ENCODE data around the gene SETD2. TPM values are rescaled to one million over a fixed set of nuclear protein-coding genes. Genes with fewer than 3 reads are reported as not detected.

SETD2 gene
- total RNA-seq, 1 donor from 2014 or later, result 21.3 TPM

GRCh38 chr3:47002171-47003055 lies 161.5 kb downstream of the SETD2 start:
- no peak overlapping the region for H3K4me3 ChIP-seq (ENCODE audit: low read depth, low read length)
- TF ChIP-seq, protein P1, sequence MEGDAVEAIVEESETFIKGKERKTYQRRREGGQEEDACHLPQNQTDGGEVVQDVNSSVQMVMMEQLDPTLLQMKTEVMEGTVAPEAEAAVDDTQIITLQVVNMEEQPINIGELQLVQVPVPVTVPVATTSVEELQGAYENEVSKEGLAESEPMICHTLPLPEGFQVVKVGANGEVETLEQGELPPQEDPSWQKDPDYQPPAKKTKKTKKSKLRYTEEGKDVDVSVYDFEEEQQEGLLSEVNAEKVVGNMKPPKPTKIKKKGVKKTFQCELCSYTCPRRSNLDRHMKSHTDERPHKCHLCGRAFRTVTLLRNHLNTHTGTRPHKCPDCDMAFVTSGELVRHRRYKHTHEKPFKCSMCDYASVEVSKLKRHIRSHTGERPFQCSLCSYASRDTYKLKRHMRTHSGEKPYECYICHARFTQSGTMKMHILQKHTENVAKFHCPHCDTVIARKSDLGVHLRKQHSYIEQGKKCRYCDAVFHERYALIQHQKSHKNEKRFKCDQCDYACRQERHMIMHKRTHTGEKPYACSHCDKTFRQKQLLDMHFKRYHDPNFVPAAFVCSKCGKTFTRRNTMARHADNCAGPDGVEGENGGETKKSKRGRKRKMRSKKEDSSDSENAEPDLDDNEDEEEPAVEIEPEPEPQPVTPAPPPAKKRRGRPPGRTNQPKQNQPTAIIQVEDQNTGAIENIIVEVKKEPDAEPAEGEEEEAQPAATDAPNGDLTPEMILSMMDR (conservative IDR thresholded peaks at IDR 0.05; ENCODE audit: low read depth, low read length), result no peak
- no peak for DNase-seq (ENCODE audit: low read depth)

- TF ChIP-seq, protein P1 (conservative IDR thresholded peaks at IDR 0.05; ENCODE audit: low read depth, low read length), result no peak
- H3K4me3 ChIP-seq (ENCODE audit: low read depth, low read length), result no peak overlapping the region
- no peak for DNase-seq (ENCODE audit: low read depth)
Observed at GRCh38 chr3:47001731-47002170, 162.2 kb downstream of the SETD2 start.

GRCh38 chr3:47000922-47001730 lies 162.8 kb downstream of the SETD2 start:
- no peak for DNase-seq (ENCODE audit: low read depth)
- no peak overlapping the region for H3K4me3 ChIP-seq (ENCODE audit: low read depth, low read length)
- TF ChIP-seq, protein P1 (conservative IDR thresholded peaks at IDR 0.05; ENCODE audit: low read depth, low read length), result no peak

- TF ChIP-seq, protein P1 (conservative IDR thresholded peaks at IDR 0.05; ENCODE audit: low read depth, low read length), result no peak
- no peak overlapping the region for H3K4me3 ChIP-seq (ENCODE audit: low read depth, low read length)
- no peak for DNase-seq (ENCODE audit: low read depth)
Observed at GRCh38 chr3:47000198-47000815, 163.6 kb downstream of the SETD2 start.

- TF ChIP-seq, protein P1 (conservative IDR thresholded peaks at IDR 0.05; ENCODE audit: low read depth, low read length), result no peak
- no peak for DNase-seq (ENCODE audit: low read depth)
Observed at GRCh38 chr3:46999516-47000197, 164.3 kb downstream of the SETD2 start.

DNA sequence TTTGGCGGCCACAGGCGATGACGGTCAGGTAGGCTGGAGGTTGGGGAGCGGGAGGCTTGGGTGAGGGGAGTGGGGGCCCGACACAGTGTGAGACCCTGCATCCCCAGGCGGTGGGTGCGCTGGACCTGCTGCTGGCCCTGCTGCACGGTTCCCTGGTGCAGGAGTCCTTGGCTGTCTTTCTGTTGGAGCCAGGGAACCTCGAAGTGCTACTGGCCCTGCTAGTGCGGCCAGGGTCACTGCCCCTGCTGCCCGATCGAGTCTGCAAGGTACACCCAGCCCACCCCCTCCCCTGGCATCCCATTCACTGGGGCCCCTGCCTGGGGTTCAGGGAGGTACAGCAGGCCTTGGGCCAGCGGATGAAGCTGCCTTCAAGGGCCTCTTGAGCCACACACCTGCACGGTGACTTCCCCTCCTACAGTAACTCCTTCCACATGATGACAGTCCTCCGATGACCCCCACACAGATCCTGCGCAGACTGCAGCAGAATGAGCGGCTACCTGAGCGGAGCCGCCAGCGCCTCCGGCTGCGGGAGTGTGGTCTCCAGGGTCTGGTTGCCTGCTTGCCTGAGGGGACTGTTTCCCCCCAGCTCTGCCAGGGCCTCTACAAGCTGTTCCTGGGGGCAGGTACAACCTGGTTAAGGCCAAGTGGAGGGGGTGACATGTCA lies 164.9 kb downstream of the SETD2 start:
- TF ChIP-seq, protein P1 (conservative IDR thresholded peaks at IDR 0.05; ENCODE audit: low read depth, low read length), result no peak
- no peak overlapping the region for H3K4me3 ChIP-seq (ENCODE audit: low read depth, low read length)
- no peak for DNase-seq (ENCODE audit: low read depth)

More at GRCh38 chr3:46999516-47000197, 164.3 kb downstream of the SETD2 start:
- no peak overlapping the region for H3K4me3 ChIP-seq (ENCODE audit: low read depth, low read length)
